ENCODE measurements around the gene CLMN. TPM values are rescaled to one million over a fixed set of nuclear protein-coding genes. Genes with fewer than 3 reads are reported as not detected.
A peak's percentile ranks its signal among the peaks of the same experiment; 100 is the strongest.

The CLMN gene
- total RNA-seq, 2 donors from 2014 or later, result 24.6 to 39.3 TPM

GRCh38 chr14:95227279-95227860 is 92.3 kb downstream of the CLMN start:
- DNase-seq (ENCODE audit: low spot score), result peak; percentile 23
- Histone ChIP-seq H3K4me3 (no peak overlapping the region), H3K36me3 (no peaks in the 10 kb centered on the region), H3K9me3 (no peaks in the 10 kb centered on the region), H3K27me3 (replicated peaks; ENCODE audit: insufficient read depth) (no peaks in the 10 kb centered on the region), H3K4me1 (replicated peaks) (no peaks in the 10 kb centered on the region), H3K27ac (no peak overlapping the region)
- intact Hi-C loops (cut with DNase I), result no loop called here
- 32% methylated on average over 19 of the region's 19 CpGs for WGBS
- no peak for TF ChIP-seq POLR2AphosphoS5 (IDR thresholded peaks at IDR 0.05)
- no peak for TF ChIP-seq POLR2A (IDR thresholded peaks at IDR 0.05)
- TF ChIP-seq CTCF (IDR thresholded peaks at IDR 0.05), result no peak

GRCh38 chr14:95226801-95227200 is 92.9 kb downstream of the CLMN start:
- Histone ChIP-seq H3K27me3 (replicated peaks; ENCODE audit: insufficient read depth) (no peaks in the 10 kb centered on the region), H3K36me3 (no peaks in the 10 kb centered on the region), H3K9me3 (no peaks in the 10 kb centered on the region), H3K4me1 (replicated peaks) (no peaks in the 10 kb centered on the region), H3K27ac (no peak overlapping the region), H3K4me3 (no peak overlapping the region)
- TF ChIP-seq CTCF (IDR thresholded peaks at IDR 0.05) (no peak), POLR2AphosphoS5 (IDR thresholded peaks at IDR 0.05) (no peak), POLR2A (IDR thresholded peaks at IDR 0.05) (no peak)
- no peak for DNase-seq (ENCODE audit: low spot score)
- 81% methylated on average over 8 of the region's 8 CpGs for WGBS
- intact Hi-C loops (cut with DNase I), result no loop called here

GRCh38 chr14:95225251-95225887 is 94.3 kb downstream of the CLMN start:
- no peaks in the 10 kb centered on the region for H3K9me3 ChIP-seq
- no peaks in the 10 kb centered on the region for H3K4me1 ChIP-seq (replicated peaks)
- no peaks in the 10 kb centered on the region for H3K27me3 ChIP-seq (replicated peaks; ENCODE audit: insufficient read depth)
- H3K36me3 ChIP-seq, result no peaks in the 10 kb centered on the region
- H3K27ac ChIP-seq, result no peak overlapping the region
- TF ChIP-seq POLR2A (IDR thresholded peaks at IDR 0.05), result no peak
- no peak for TF ChIP-seq CTCF (IDR thresholded peaks at IDR 0.05)
- no peak for TF ChIP-seq POLR2AphosphoS5 (IDR thresholded peaks at IDR 0.05)
- intact Hi-C loops (cut with DNase I), result no loop called here
- WGBS, result 89% methylated on average over 7 of the region's 7 CpGs
- no peak overlapping the region for H3K4me3 ChIP-seq
- no peak for DNase-seq (ENCODE audit: low spot score)

- Histone ChIP-seq H3K9me3 (no peaks in the 10 kb centered on the region), H3K27me3 (replicated peaks; ENCODE audit: insufficient read depth) (no peaks in the 10 kb centered on the region), H3K4me1 (replicated peaks) (no peaks in the 10 kb centered on the region), H3K36me3 (no peaks in the 10 kb centered on the region), H3K4me3 (no peak overlapping the region), H3K27ac (no peak overlapping the region)
- TF ChIP-seq CTCF (IDR thresholded peaks at IDR 0.05) (no peak), POLR2A (IDR thresholded peaks at IDR 0.05) (no peak), POLR2AphosphoS5 (IDR thresholded peaks at IDR 0.05) (no peak)
- intact Hi-C loops (cut with DNase I), result loop anchor here (5.0 kb wide), 1 partner anchor 36 kb away; no protein-coding TSS in a partner anchor
- WGBS, result 69% methylated on average over 3 of the region's 3 CpGs
- no peak for DNase-seq (ENCODE audit: low spot score)
Measured at GRCh38 chr14:95222870-95223398, 96.8 kb downstream of the CLMN start.

All from prostate gland (tissue), 2 donors.